GM21367 (cell line): ENCODE measurements around the gene CDC42SE2.
A peak's percentile ranks its signal among the peaks of the same experiment; 100 is the strongest.
"Not testable (repeated sequence)": the region's sequence is repeated elsewhere in the genome, so short reads cannot be mapped to it uniquely, and the experiment has no call there.

Source experiments
- ATAC-seq: cut with Tn5 transposase; IDR thresholded peaks from one replicate; pipeline ENCODE4 v1.9.1; 2021; ENCODE audit not compliant: unreplicated experiment

Gene CDC42SE2

DNA sequence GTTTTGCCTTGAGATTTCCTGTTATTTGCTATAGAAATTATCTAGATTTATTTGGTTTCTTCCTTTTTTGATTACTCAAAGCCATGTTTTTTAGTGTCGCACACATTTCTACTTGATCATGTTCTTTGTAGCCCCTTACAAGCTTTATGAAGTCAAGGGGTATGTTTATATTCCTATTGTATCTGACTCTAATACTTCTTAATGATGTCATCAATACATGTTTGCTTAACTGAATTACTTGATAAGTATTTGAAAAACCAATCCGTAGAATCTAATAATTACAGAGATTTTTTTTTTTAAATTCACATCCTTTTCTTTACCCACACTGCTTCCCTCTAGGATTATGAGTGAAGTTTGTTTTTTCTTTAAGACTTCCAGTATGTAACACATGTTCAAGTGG, 53.0 kb downstream of the CDC42SE2 start:
- ATAC-seq, result no peak

DNA sequence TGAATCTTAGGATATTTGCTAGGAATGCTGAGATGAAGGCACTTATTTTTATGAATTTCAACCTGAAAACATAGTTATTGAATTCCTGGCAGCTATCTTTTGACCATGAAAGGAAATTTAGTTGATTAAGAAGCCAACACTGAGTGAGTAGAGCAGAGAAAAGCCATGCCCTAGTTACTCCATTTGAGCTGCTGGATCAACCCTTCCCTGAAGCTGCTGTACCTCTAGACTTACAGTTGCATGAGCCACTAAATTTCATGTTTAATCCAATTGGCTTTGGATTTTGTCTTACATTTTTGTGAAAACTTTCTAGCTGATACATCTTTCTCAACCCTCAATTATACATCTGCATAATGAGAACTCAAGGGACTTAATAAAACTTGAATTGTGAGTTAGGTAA, 54.6 kb downstream of the CDC42SE2 start:
- no peak for ATAC-seq

DNA sequence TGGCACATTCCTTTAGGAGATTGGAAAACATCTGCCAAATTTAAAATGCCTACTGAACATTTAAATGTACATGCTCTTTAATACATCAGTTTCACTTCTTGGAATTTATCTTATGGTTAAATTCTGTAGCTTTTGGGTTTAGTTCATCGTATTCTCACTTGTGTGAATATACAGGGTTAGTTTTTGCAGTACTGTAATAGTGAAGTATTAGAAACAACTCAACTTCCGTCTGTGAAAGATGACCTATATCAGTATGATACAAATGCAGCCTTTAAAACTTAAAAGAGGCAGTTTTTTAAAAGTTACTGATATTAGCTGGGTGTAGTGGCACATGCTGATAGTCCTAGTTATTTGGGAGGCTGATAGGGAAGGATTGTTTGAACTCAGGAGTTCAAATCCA, 57.2 kb downstream of the CDC42SE2 start:
- no peak for ATAC-seq

DNA sequence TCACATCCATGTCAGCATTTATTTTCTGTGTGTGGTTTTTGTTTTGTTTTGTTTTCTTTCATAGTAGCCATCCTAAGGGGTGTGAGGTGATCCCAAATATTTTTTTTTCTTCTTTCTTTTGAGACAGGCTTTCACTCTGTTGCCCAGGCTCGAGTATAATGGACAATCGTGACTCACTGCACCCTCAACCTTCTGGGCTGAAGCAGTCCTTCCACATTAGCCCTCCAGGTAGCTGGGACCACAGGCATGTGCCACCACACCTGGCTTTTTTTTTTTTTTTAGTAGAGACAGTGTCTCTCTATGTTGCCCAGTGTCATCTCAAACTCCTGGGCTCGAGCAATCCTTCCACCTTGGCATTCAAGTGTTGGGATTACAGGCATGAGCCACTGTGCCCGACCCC, 59.1 kb downstream of the CDC42SE2 start:
- no peak for ATAC-seq

DNA sequence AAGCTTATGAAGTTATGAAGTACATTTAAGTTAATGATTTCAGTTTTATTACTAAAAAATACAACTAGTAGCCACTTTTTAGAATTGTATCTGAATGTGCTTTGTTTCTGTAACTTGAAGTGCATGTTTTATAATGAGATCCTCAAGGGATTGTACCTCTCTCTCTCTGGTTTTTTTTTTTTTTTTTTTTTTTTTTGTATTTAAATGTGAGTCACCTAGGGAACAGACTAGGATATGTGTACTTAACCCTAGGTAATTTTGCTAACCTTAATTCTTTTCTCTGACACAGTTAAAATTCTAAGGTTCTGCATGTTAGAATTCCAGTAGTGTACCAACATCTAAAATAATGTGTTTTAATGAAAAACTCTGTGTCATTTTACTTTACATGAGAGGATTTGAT, 59.5 kb downstream of the CDC42SE2 start:
- ATAC-seq, result no peak

DNA sequence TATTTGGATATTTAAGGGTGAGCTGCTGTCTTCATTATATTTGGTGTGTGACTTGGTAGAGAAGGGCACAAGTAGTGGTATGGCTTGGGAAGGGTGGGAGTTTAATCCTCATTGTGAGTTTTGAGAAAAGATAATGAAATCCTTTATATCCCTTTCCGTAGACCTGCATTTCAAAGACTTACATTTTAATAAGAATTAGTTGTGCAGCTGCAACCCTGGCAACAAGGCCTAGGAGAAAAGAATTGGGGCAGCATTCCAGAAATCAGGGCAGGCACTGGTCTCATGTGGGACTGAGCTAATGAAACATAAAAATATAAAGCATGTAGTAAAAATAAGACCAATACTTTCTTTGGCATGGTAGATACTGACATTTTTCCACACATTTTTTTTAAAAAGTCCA, 60.5 kb downstream of the CDC42SE2 start:
- no peak for ATAC-seq

DNA sequence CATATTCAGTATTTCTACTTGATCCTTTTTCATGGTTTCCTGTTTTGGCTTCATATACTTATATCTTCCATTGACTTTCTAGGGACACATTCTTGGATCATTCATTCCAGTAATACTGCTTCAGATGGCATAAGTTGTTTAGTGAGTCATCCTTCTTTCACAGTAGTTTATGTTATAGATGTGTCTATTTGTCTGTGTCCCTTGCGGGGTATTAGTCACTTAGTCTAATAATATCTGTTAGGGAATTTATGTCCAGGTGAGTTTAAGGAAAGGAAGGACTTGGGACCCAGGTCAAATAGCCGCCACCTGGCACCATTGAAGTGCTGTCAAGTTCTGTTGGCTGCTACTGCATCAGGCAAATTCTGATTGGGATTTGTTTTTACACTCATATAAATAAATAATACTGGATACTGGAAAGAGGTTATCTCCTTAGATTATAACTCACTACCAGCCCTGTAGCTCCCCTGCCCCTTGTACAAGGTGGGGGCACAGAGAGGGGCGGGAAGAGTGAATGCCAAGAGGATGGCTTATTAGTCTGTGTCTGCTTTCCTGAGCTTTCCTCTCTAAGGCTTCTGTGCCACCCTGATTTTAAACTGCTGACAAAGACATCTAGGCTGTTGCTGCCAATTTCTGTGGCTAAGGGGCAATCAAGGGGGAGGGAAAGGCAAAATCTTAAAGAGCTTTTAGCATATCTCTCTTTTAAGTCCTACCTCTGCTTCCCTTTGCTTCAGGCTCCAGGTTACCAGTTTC, 64.9 kb downstream of the CDC42SE2 start:
- no peak for ATAC-seq

DNA sequence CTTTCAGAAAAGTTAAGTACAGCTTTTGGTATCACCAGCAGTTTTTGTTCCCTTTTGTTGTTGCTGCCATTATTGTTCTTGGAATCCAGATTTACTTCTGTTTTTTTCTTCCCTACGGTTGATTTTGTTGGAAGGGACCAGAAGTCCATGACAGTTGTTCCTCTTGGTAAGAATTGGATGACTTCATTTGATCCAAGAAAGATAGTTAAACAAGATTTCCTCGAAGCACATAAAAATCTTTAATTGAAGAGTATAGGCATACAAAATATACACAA, 65.4 kb downstream of the CDC42SE2 start:
- ATAC-seq, result no peak

DNA sequence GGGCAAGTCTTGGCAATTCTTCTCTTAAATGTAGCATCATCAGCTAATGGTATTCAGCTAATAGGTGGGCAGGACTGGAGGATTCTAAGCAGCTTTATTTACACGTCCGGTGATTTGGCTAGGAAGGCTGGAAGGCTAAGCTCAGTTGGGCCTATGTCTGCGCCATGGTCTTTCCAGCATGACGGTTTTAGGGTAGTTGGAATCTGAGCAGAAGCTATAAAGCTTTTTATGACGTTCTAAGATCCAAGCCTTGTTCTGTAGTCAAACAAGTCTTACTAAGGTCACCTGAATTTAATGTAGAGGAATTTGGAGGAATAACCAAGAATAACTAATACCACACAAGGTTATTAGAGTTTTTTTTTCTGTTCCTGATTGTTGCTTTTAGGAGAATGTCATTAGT, 66.2 kb downstream of the CDC42SE2 start:
- ATAC-seq, result no peak

DNA sequence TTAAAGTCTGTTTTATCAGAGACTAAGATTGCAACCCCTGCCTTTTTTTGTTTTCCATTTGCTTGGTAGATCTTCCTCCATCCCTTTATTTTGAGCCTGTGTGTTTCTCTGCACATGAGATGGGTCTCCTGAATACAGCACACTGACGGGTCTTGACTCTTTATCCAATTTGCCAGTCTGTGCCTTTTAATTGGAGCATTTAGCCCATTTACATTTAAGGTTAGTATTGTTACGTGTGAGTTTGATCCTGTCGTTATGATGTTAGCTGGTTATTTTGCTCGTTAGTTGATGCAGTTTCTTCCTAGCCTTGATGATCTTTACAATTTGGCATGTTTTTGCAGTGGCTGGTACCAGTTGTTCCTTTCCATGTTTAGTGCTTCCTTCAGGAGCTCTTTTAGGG, 71.9 kb downstream of the CDC42SE2 start:
- not testable (repeated sequence) for ATAC-seq

DNA sequence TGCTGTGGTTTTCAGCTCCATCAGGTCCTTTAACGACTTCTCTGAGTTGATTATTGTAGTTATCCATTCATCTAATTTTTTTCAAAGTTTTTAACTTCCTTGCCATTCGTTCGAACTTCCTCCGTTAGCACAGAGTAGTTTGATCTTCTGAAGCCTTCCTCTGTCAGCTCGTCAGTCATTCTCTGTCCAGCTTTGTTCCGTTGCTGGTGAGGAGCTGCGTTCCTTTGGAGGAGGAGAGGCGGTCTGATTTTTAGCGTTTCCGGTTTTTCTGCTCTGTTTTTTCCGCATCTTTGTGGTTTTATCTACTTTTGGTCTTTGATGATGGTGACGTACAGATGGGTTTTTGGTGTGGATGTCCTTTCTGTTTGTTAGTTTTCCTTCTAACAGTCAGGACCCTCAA, 72.9 kb downstream of the CDC42SE2 start:
- not testable (repeated sequence) for ATAC-seq

DNA sequence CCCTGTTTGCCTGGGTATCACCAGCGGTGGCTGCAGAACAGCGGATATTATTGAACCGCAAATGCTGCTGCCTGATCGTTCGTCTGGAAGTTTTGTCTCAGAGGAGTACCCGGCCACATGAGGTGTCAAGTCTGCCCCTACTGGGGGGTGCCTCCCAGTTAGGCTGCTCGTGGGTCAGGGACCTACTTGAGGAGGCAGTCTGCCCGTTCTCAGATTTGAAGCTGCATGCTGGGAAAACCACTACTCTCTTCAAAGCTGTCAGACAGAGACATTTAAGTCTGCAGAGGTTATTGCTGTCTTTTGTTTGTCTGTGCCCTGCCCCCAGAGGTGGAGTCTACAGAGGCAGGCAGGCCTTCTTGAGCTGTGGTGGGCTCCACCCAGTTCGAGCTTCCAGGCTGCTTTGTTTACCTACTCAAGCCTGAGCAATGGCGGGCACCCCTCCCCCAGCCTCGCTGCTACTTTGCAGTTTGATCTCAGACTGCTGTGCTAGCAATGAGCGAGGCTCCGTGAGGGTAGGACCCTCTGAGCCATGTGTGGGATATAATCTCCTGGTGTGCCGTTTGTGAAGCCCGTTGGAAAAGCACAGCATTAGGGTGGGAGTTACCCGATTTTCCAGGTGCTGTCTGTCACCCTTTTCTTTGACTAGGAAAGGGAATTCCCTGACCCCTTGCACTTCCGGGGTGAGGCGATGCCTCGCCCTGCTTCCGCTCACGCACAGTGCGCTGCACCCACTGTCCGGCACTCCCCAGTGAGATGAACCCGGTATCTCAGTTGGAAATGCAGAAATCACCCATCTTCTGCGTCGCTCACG, 73.6 kb downstream of the CDC42SE2 start:
- not testable (repeated sequence) for ATAC-seq

DNA sequence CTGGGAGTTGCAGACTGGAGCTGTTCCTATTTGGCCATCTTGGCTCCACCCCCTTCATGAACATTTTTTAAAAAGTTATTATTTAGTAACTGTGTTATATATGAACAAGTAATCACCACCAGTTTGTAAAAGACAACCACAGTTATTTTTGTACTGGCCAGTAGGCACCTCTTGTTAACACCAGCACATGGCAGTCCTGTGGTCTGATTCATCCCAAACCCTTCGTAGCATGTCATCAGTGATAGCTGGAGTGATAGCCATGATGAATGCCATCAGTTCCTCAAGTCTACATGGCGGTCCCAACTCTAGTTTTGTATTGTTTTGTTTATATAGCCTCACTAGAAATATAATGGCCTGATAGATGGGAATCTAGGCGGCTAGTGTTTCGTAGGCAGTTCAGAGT, 74.2 kb downstream of the CDC42SE2 start:
- no peak for ATAC-seq

DNA sequence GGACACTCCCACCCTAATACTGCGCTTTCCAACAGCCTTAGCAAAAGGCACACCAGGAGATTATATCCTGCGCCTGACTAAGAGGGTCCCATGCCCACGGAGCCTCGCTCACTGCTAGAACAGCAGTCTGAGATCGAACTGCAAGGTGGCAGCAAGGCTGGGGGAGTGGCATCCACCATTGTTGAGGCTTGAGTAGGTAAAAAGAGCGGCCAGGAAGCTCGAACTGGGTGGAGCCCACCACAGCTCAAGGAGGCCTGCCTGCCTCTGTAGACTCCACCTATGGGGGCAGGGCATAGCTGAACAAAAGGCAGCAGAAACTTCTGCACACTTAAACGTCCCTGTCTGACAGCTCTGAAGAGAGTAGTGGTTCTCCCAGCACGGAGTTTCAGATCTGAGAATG, 80.4 kb downstream of the CDC42SE2 start:
- ATAC-seq, result not testable (repeated sequence)

DNA sequence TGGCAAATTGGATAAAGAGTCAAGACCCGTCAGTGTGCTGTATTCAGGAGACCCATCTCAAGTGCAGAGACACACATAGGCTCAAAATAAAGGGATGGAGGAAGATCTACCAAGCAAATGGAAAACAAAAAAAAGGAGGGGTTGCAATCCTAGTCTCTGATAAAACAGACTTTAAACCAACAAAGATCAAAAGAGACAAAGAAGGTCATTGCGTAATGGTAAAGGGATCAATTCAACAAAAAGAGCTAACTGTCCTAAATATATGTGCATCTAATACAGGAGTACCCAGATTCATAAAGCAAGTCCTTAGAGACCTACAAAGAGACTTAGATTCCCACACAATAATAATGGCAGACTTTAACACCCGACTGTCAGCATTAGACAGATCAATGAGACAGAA, 82.4 kb downstream of the CDC42SE2 start:
- ATAC-seq, result not testable (repeated sequence)

DNA sequence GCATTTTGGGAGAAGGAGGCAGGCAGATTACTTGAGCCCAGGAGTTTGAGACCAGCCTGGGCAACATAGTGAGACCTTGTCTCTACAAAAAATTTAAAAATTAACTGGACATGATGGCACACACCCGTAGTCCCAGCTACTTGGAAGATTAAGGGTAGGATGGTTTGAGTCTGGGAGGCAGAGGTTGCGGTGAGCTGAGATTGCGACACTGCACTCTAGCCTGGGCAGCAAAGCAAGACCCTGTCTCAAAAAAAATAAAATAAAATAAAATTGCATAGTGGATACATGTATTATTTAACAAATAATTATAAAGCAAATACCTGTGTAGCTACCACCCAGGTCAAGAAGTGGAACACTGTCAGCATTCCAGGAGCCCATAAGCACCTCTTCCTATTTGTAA, 90.1 kb downstream of the CDC42SE2 start:
- no peak for ATAC-seq

DNA sequence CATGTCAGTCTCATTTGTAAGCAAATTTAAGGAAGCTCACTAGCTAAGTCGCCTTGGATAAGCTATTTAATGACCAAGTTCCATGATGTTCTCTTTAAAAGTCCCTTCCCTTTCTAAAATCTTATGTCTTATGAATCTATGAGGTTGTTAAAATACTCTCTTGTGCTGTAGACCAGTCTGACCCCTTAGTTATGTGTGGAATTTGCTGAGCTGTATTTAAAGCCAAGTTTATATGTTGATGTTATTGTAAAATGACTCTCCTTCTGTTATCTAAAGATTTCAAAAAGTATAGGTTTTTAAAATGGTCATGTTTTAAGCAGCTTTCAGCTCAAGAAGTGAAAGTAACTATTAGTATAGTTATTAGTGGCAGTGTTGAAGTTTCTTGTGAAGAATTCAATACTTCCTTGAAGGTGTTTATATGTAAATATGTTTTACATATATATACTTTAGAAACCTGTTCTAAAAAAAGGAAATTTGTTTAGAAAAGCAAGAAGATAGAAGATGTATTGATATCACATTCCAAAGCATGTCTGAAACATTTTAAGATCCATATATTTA, 92.2 kb downstream of the CDC42SE2 start:
- peak; percentile 34 for ATAC-seq

DNA sequence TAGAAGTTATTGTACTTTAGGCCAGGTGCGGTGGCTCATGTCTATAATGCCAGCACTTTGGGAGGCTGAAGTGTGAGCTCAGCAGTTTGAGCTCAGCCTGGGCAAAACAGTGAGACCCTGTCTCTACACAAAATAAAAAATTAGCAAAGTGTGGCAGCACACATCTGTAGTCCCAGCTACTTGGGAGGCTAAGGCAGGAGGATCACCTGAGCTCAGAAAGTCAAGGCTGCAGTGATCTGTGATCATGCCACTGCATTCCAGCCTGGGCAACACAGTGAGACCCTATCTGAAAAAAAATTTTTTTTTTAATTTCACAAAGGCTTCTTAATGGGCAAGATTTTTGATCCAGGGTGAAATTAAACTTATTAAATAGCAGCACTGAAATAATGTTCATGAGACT, 92.8 kb downstream of the CDC42SE2 start:
- no peak for ATAC-seq

DNA sequence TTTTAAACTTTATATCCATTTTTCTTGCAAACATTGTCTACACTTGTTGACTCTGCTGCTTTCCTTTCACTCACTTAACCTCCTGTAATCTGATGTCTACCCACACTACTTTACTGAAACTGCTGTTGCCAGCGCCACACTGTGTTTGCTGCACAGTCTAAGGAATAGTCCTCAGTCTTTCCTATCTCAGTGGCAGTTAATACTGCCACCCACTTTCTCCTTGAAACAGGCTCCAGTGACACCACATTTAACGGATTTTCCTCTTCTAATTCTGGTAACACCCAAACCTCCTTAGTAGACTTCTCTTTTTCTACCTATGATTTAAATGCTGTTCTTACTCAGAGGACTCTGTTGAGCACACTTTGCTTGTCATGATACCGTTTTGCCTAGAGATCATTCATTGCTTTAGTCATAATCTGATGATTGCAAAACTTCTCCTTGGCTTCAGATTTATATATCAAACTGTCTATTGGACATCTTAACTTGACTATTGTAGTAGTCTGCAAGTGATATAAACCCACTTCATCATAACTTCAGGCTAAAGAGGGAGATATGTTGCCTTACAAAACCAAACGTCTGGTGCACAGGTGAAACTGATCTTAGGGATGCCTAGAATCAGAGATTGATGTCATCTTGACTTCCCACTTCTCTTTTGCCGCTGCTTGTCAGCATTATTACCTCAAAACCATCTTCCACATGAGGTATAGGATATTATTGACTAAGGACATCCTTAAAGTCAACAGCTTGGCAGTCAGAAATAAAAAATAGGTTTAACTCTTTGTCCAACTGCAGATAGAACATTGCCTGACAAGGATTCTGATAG, 94.1 kb downstream of the CDC42SE2 start:
- ATAC-seq, result peak; percentile 68

DNA sequence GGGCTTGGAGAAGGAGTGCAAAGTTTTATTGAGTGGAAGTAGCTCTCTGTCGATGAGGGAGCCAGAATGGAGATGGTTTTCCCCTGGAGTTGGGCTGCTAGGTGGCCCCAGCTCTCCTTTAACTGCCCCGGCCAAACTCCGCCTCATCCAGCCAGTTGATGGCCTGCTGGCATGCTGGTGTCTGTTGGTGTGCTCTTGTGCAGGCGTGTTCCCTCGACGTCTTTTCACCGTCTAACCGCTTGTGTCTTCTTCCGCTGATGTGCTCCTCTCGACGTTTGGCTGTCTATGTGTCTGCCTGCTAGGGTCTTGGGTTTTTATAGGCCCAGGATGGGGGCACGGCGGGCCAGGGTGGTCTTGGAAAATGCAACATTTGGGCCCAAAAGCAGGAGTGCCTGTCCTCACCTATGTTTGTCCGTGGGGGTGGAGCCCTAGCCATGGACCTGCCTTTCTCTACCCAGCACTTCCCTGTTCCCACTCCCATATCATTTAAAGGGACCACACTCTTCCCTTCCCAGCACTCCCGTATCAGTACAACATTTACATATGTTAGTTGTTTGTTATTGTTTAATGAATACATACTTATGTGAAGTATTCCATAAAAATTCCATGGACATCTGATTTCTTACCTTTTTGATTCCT, 97.9 kb downstream of the CDC42SE2 start:
- no peak for ATAC-seq
